ENCODE data around the gene CYP3A7.

The CYP3A7 gene

DNA sequence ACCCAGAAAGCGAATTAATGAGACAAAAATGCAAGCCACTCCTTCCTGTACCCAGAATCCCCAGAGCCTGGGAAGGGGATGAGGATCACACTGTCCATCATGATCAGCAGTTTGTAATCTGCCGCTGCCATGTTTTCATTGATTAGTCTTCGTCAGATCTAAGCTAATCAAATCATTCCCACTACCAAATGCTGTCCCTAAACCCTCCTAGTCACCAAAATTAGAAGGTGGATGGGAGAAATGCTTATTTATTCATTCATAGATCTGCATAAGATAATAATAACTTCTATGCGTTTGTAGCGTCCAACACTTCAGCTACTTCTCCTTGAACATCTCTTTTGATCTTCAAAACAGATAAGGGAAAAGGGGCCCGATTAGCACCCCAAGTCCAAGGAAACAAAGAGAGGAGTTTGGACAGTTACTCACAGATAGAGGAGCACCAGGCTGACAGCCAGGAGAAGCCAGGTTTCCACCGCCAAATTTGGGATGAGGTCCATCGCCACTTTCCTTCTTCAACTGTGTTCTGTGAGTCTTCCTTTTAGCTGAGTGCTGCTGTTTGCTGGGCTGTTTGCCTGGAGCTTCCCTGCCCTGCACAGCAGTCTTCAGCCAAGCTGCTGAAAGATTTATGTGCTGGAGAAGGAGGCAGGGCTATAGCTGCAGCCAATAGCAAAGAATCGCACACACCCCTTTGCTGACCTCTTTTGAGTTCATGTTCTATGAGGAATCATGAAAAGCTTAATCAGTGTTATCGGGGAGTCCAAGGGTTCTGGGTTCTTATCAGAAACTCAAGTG, 55.4 kb downstream of the CYP3A7 start, which contains the start of gene CYP3A5:
CYP3A5 (minus strand) TSS at position 597 of the 792 bp plus-strand sequence; CDS start at position 497, 100 bp downstream.
- Histone ChIP-seq H3K4me3 (no peak within 1 kb of the TSS), H3K27ac (no peak within 1 kb of the TSS)
- no peak for DNase-seq (ENCODE audit: low spot score)
- TF ChIP-seq, protein P1, sequence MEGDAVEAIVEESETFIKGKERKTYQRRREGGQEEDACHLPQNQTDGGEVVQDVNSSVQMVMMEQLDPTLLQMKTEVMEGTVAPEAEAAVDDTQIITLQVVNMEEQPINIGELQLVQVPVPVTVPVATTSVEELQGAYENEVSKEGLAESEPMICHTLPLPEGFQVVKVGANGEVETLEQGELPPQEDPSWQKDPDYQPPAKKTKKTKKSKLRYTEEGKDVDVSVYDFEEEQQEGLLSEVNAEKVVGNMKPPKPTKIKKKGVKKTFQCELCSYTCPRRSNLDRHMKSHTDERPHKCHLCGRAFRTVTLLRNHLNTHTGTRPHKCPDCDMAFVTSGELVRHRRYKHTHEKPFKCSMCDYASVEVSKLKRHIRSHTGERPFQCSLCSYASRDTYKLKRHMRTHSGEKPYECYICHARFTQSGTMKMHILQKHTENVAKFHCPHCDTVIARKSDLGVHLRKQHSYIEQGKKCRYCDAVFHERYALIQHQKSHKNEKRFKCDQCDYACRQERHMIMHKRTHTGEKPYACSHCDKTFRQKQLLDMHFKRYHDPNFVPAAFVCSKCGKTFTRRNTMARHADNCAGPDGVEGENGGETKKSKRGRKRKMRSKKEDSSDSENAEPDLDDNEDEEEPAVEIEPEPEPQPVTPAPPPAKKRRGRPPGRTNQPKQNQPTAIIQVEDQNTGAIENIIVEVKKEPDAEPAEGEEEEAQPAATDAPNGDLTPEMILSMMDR (IDR thresholded peaks at IDR 0.05) = no peak

DNA sequence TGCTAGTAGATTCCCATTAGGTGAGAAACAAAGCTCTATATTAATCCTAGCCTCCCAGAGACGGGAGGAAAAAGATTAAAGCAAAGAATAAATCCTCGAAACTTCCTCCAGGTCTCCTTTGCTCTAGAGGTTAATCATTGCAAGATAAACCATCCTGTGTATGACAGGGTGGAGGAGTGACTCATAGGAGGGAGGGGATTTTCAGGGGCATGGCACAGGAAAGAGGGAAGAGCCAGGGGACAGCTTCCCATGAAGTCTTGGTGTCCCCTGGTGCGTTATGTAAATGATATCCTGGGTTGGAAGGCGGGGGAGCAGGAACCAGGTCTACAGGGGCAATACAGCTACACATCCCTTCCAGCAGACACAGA, 56.0 kb downstream of the CYP3A7 start:
- no peak overlapping the region for H3K4me3 ChIP-seq
- H3K27ac ChIP-seq = no peak overlapping the region
- DNase-seq (ENCODE audit: low spot score) = no peak
- TF ChIP-seq, protein P1 (IDR thresholded peaks at IDR 0.05) = no peak

DNA sequence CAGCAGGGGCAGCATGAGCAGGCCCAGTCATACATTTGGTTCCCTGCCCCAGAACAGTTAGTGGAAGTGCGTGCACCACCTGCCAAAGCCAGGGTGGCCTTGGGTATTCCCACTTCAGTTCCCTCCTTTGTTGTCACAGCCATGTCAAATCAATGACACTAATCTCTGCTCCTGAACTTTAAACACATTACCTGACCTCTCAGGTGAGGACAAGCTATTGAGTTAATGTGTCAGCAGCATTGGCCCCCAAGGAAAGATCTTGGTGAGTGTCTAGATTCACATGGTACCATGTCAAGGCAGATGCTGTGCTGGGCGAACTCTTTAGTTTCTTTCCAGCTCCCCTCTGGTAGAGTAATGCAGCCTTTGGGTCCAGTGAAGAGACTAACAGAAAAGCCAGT, 57.3 kb downstream of the CYP3A7 start:
- TF ChIP-seq, protein P1 (IDR thresholded peaks at IDR 0.05) = no peak
- H3K4me3 ChIP-seq = no peak overlapping the region
- no peak for DNase-seq (ENCODE audit: low spot score)
- no peak overlapping the region for H3K27ac ChIP-seq

GRCh38 chr7:99677013-99677647, 57.9 kb downstream of the CYP3A7 start:
- TF ChIP-seq, protein P1 (IDR thresholded peaks at IDR 0.05) = no peak
- Histone ChIP-seq H3K27ac (no peak overlapping the region), H3K4me3 (no peak overlapping the region)
- DNase-seq (ENCODE audit: low spot score) = no peak

DNA sequence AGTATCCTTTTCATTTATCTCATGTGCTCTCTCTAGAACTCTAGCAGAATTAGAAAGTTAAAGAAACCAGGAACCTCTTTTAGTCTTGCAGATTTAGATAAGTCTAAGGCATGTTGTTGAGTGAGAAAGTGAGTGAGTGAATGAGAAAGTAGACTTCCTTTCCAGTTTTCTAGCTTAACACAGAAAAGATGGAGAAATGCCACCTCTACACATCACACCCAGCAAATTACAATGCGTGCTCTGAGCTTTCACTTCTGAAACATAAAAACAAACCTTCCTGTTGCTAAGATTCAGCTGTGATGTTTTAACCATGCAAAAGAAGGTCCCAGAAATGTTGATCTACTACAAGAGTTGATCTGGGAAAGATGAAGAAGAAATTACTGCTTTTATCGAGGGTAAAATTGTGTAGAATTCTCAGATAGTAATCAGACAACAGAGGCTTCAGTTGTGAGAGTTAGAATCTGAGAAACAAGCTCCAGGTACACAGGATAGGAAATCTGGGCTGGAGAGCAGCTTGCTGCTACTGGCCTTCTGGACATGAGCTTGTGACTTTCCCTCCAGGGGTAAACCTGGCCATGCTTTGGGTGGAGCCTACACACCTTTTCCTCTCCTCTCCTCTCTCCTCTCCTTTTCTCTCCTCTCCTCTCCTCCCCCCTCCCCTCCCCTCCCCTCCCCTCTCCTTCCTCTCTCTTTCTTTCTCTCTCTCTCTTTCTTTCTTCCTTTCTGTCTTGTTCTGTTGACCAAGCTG, 59.8 kb downstream of the CYP3A7 start:
- DNase-seq (ENCODE audit: low spot score) = no peak
- no peak overlapping the region for H3K27ac ChIP-seq

GRCh38 chr7:99672573-99672972, 62.4 kb downstream of the CYP3A7 start:
- no peak for DNase-seq (ENCODE audit: low spot score)
- no peak overlapping the region for H3K4me3 ChIP-seq
- TF ChIP-seq, protein P1 (IDR thresholded peaks at IDR 0.05) = no peak
- H3K27ac ChIP-seq = no peak overlapping the region

More for the DNA sequence above, 59.8 kb downstream of the CYP3A7 start:
- TF ChIP-seq, protein P1 (IDR thresholded peaks at IDR 0.05) = no peak
- H3K4me3 ChIP-seq = no peak overlapping the region

Measured in coronary artery (tissue), 2 donors.